Bronchial epithelial cell (primary cell): ENCODE results near the gene SLC30A3. TPM values are rescaled to one million over a fixed set of nuclear protein-coding genes. Genes with fewer than 3 reads are reported as not detected.

ENCODE experiments used
- DNase-seq: peaks from one replicate; pipeline ENCODE4 v3.0.0-alpha.2; 2010; ENCODE audit warnings: low read depth
- FAIRE-seq: peaks from 2 replicates; lab custom pipeline; 2011; peaks lifted over from hg19 to GRCh38; lab: Jason Lieb, UNC
- H3K27me3 ChIP-seq: 2 replicates; pipeline ENCODE4 v1.5.1; 2011; ENCODE audit warnings: low read length; ENCODE audit not compliant: control insufficient read depth, insufficient read depth
- H3K36me3 ChIP-seq: 2 replicates; pipeline ENCODE4 v1.5.1; 2011; ENCODE audit warnings: low read length; ENCODE audit not compliant: control insufficient read depth, insufficient read depth
- H3K4me3 ChIP-seq: 2 replicates; pipeline ENCODE4 v1.5.1; 2011; ENCODE audit warnings: mild to moderate bottlenecking, low read depth, low read length, control low read depth
- total RNA-seq: library from RNA; depleted of rRNA; stranded (reverse); fragments of >200 nt; gene quantifications from 2 replicates; pipeline ENCODE4 v1.2.1, GENCODE V29; 2014
- TF ChIP-seq, protein P1 (sequence below): IDR thresholded peaks from 2 replicates; pipeline ENCODE4 v1.5.1; 2011; ENCODE audit warnings: mild to moderate bottlenecking, moderate library complexity, low read length, control low read depth, inconsistent platforms; ENCODE audit not compliant: insufficient read depth, severe bottlenecking

The SLC30A3 gene
- total RNA-seq, 1 donor from 2014 or later: not detected

DNA sequence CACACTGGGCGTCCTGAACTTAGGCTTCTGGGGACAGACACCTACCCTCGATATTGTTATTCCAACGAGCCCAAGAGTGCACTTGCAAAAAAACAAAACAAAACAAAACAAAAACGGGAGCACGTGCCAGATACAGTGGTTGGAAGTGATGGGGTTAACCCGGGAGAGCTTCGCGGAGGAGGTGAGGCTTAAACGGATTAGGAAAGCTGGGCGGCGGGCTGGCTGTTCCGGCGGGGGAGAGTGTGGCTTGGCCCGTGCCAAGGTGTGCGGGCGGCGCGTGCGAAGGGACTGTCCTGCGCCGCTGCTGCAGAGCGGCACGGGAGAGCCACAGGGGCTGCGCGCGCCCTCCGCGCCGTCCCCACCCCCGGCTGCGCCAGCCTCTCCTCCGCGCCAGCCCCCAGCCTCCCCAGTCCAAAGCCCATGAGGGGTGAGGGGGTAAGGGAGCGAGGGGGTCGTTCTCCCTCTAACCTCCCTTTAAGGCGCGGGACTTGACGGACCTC, 1.5 kb upstream of the SLC30A3 start:
- Histone ChIP-seq H3K27me3 (peaks cover 52% of the 10 kb centered on the region), H3K4me3 (no peak overlapping the region), H3K36me3 (no peaks in the 10 kb centered on the region)
- FAIRE-seq (no peak), DNase-seq (no peak)
- TF ChIP-seq, protein P1, sequence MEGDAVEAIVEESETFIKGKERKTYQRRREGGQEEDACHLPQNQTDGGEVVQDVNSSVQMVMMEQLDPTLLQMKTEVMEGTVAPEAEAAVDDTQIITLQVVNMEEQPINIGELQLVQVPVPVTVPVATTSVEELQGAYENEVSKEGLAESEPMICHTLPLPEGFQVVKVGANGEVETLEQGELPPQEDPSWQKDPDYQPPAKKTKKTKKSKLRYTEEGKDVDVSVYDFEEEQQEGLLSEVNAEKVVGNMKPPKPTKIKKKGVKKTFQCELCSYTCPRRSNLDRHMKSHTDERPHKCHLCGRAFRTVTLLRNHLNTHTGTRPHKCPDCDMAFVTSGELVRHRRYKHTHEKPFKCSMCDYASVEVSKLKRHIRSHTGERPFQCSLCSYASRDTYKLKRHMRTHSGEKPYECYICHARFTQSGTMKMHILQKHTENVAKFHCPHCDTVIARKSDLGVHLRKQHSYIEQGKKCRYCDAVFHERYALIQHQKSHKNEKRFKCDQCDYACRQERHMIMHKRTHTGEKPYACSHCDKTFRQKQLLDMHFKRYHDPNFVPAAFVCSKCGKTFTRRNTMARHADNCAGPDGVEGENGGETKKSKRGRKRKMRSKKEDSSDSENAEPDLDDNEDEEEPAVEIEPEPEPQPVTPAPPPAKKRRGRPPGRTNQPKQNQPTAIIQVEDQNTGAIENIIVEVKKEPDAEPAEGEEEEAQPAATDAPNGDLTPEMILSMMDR: no peak

DNA sequence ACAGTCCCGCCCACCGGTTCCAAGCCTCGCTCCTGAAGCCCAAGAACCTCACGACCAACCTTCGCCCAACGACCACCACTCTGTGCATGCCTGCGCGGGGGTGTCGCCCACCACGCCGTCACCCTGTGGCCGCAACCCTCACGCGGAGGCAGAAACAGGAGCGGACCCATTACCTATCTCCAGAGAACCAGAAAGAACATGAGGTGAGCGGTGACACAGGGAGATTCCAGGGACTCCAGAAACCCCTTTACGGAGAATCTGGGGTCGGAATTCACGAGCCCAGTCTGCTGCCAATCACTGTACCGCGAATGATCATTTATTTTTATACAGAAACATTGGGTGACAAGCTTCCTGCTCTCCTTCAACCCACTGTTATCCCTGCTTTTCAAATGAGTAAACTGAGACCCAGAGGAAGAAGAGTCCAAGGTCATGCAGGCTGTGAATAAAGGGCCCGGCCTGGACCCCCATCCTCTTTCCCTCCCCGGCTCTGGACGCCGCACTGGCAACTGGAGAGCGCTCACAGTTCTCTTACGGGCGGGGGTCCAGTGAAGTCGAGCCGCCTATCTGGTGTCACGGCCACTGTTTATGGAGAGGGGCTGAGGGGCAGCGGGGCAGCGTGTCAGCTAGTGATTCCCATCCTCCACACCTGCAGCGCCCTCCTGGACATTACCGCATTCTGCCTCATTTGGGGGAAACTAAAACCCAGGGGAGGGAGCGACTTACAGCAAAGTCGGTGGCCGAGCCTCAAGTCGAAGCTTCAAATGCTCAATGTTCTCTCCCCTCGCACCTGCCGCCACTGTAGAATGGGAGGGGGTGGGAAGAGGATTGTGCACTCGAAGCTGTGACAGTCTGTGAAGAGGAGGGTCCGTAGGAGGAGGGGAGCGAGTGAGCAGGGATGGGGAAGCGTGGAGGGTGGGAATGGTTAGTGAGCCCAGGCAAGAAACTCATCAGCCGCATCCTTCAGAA, 723 bp upstream of the SLC30A3 start:
- FAIRE-seq (no peak), DNase-seq (no peak)
- Histone ChIP-seq H3K4me3 (peak overlapping the region; percentile 29), H3K27me3 (peaks cover 53% of the 10 kb centered on the region), H3K36me3 (no peaks in the 10 kb centered on the region)
- TF ChIP-seq, protein P1: no peak

DNA sequence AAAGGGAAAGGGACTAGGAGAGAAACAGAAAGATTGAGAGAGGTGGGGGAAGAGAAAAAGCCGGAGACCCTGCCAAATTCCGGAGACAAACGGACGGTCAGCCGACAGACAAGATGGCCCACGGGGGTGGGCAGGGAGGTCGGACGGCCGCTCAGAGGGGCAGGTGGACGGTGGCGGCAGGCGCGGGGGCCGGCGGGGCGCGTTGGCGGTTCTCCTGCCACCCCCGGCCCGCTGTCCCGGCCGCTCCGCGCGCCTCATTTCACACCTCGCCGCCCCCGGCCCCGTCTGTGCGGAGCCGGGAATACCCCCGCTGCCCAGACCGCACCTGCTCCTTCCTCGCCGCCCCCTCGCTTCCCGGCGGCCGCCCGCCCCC, 935 bp downstream of the SLC30A3 start:
- Histone ChIP-seq H3K36me3 (no peaks in the 10 kb centered on the region), H3K27me3 (peaks cover 53% of the 10 kb centered on the region), H3K4me3 (no peak overlapping the region)
- DNase-seq (no peak), FAIRE-seq (no peak)
- TF ChIP-seq, protein P1: no peak

DNA sequence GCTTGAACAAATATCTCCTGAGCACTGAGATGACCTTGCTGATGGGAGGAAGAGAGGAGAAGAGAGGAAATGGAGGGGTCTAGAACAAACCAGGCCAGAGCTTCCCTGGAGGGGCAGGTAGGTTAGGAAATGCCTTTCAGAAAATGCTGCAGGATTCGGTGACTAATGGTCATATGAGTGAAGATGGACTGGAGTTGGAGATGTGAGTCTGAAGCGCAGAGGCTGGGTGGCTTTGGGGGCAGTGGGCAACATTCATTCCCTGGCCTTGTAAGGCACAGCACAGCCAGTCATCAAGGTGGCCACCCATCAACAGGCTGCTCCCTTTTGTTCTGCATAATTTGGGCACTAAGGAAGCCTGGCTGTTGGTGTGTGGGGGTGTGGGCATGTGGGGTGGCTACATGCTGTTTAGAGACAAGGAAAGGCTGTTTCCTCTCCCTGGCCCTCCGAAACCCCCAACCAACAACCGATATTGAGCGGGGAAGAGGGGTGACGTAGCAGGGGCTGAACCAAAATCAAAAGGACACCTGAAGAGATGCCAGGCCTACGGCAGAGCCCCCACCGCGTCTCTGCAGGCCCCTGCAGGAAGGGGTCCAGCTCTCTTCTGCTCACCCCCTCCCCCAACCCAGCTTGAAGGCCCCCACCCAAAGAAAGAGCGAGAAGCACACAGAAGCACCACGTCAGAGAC, 1.5 kb downstream of the SLC30A3 start:
- DNase-seq (no peak), FAIRE-seq (peak; percentile 52)
- Histone ChIP-seq H3K36me3 (no peaks in the 10 kb centered on the region), H3K27me3 (peaks cover 53% of the 10 kb centered on the region), H3K4me3 (no peak overlapping the region)
- TF ChIP-seq, protein P1: no peak

DNA sequence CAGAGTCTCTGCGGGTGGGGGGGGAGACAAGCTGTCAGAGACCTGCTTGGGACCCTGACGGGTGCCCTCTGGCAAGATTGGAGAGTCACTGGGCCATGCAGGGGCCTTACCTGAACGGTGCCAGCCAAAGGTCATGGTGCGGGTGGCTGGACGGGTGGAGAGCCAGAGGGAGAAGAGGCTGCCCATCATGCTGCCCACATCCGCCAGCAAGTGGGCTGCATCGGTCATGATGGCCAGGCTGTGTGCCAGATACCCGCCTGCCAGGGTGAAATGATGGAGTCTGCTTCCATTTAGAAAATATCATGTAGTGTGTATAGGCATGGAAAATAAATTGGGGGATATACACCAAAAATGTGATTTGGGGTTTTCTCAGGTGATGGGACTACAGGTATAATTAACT, 4.8 kb downstream of the SLC30A3 start:
- Histone ChIP-seq H3K4me3 (no peak overlapping the region), H3K27me3 (peaks cover 28% of the 10 kb centered on the region), H3K36me3 (no peaks in the 10 kb centered on the region)
- TF ChIP-seq, protein P1: no peak
- DNase-seq (no peak), FAIRE-seq (no peak)
